Vagina (tissue), 2 donors: ENCODE results near the gene PTPRA.

ENCODE experiments used
- POLR2A ChIP-seq, 2 donors: fragments of 450-650 bp; IDR thresholded peaks; one replicate each; pipeline ENCODE4 v1.6.1; 2017; ENCODE audit warnings: antibody characterized with exemption in 2 of 2, mild to moderate bottlenecking in 2 of 2, moderate library complexity in 2 of 2
- TF ChIP-seq, protein P1 (sequence below), 3 experiments: fragments of 450-650 bp in 2 of 3; fragments of 200-600 bp in 1 of 3; sonication (generic) in 1 of 3; IDR thresholded peaks; one replicate each; pipeline ENCODE4 v1.5.1; 2017 to 2019; ENCODE audit warnings: antibody characterized with exemption in 3 of 3, mild to moderate bottlenecking in 2 of 3, moderate library complexity in 2 of 3

DNA sequence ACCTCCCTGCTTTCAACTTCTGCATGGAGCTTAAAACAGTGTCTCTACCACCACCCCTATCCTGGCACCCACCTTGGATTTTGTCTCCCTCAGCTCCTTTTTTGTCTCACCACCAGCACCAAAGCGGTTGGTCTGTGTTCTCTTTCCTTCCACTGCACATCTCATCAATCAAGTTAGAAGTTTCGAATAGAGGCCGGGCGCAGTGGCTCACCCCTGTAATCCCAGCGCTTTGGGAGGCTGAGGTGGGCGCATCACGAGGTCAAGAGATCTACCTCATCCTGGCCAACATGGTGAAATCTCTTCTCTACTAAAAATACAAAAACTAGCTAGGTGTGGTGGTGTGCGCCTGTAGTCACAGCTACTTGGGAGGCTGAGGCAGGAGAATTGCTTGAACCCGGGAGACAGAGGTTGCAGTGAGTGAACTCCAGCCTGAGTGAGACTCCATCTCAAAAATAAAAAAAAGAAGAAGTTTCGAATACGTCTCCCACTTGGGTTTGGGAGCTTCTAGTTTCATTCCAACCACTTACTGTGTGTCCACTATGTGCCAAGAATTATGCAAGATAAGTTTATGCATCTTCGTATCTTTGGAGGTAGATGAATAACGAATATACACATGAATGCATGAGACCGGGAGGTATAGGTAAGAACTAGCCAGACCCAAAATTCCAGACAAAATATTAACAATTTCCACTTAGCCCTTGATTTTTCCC, 38.7 kb upstream of the PTPRA start:
- TF ChIP-seq, protein P1, sequence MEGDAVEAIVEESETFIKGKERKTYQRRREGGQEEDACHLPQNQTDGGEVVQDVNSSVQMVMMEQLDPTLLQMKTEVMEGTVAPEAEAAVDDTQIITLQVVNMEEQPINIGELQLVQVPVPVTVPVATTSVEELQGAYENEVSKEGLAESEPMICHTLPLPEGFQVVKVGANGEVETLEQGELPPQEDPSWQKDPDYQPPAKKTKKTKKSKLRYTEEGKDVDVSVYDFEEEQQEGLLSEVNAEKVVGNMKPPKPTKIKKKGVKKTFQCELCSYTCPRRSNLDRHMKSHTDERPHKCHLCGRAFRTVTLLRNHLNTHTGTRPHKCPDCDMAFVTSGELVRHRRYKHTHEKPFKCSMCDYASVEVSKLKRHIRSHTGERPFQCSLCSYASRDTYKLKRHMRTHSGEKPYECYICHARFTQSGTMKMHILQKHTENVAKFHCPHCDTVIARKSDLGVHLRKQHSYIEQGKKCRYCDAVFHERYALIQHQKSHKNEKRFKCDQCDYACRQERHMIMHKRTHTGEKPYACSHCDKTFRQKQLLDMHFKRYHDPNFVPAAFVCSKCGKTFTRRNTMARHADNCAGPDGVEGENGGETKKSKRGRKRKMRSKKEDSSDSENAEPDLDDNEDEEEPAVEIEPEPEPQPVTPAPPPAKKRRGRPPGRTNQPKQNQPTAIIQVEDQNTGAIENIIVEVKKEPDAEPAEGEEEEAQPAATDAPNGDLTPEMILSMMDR (IDR thresholded peaks at IDR 0.05): no peak
- TF ChIP-seq POLR2A (IDR thresholded peaks at IDR 0.05): no peak
